ENCODE measurements around the gene RPS6KA3. TPM values are rescaled to one million over a fixed set of nuclear protein-coding genes. Genes with fewer than 3 reads are reported as not detected.

The RPS6KA3 gene
- total and polyA plus RNA-seq, 2 of the 8 experiments (the other 6 are each of a cell fraction or from before 2014, with no cell fraction given), result 7.1 to 13.0 TPM

DNA sequence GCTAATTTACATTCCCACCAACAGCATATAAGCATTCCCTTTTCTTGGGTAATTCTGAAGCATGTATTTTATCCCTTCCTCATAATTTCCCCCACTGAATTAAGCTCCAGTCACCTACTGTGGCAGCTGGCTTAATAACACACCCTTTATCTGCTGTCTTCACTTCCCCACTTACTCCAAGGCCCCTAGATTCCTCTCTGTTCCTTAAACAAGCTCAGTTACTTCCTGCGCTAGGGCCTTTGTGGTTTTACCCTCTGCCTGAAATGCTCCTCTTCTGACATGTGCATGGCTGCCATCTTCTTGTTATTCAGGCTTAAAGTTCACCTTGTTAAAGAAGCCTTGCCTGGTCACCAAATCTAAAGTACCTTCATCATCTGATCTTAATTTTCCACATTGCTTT, 47.2 kb upstream of the RPS6KA3 start (continued):
- TF ChIP-seq, protein P1, sequence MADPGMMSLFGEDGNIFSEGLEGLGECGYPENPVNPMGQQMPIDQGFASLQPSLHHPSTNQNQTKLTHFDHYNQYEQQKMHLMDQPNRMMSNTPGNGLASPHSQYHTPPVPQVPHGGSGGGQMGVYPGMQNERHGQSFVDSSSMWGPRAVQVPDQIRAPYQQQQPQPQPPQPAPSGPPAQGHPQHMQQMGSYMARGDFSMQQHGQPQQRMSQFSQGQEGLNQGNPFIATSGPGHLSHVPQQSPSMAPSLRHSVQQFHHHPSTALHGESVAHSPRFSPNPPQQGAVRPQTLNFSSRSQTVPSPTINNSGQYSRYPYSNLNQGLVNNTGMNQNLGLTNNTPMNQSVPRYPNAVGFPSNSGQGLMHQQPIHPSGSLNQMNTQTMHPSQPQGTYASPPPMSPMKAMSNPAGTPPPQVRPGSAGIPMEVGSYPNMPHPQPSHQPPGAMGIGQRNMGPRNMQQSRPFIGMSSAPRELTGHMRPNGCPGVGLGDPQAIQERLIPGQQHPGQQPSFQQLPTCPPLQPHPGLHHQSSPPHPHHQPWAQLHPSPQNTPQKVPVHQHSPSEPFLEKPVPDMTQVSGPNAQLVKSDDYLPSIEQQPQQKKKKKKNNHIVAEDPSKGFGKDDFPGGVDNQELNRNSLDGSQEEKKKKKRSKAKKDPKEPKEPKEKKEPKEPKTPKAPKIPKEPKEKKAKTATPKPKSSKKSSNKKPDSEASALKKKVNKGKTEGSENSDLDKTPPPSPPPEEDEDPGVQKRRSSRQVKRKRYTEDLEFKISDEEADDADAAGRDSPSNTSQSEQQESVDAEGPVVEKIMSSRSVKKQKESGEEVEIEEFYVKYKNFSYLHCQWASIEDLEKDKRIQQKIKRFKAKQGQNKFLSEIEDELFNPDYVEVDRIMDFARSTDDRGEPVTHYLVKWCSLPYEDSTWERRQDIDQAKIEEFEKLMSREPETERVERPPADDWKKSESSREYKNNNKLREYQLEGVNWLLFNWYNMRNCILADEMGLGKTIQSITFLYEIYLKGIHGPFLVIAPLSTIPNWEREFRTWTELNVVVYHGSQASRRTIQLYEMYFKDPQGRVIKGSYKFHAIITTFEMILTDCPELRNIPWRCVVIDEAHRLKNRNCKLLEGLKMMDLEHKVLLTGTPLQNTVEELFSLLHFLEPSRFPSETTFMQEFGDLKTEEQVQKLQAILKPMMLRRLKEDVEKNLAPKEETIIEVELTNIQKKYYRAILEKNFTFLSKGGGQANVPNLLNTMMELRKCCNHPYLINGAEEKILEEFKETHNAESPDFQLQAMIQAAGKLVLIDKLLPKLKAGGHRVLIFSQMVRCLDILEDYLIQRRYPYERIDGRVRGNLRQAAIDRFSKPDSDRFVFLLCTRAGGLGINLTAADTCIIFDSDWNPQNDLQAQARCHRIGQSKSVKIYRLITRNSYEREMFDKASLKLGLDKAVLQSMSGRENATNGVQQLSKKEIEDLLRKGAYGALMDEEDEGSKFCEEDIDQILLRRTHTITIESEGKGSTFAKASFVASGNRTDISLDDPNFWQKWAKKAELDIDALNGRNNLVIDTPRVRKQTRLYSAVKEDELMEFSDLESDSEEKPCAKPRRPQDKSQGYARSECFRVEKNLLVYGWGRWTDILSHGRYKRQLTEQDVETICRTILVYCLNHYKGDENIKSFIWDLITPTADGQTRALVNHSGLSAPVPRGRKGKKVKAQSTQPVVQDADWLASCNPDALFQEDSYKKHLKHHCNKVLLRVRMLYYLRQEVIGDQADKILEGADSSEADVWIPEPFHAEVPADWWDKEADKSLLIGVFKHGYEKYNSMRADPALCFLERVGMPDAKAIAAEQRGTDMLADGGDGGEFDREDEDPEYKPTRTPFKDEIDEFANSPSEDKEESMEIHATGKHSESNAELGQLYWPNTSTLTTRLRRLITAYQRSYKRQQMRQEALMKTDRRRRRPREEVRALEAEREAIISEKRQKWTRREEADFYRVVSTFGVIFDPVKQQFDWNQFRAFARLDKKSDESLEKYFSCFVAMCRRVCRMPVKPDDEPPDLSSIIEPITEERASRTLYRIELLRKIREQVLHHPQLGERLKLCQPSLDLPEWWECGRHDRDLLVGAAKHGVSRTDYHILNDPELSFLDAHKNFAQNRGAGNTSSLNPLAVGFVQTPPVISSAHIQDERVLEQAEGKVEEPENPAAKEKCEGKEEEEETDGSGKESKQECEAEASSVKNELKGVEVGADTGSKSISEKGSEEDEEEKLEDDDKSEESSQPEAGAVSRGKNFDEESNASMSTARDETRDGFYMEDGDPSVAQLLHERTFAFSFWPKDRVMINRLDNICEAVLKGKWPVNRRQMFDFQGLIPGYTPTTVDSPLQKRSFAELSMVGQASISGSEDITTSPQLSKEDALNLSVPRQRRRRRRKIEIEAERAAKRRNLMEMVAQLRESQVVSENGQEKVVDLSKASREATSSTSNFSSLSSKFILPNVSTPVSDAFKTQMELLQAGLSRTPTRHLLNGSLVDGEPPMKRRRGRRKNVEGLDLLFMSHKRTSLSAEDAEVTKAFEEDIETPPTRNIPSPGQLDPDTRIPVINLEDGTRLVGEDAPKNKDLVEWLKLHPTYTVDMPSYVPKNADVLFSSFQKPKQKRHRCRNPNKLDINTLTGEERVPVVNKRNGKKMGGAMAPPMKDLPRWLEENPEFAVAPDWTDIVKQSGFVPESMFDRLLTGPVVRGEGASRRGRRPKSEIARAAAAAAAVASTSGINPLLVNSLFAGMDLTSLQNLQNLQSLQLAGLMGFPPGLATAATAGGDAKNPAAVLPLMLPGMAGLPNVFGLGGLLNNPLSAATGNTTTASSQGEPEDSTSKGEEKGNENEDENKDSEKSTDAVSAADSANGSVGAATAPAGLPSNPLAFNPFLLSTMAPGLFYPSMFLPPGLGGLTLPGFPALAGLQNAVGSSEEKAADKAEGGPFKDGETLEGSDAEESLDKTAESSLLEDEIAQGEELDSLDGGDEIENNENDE (IDR thresholded peaks at IDR 0.05; ENCODE audit: insufficient replicate concordance, low read length), result no peak
- TF ChIP-seq JUND (IDR thresholded peaks at IDR 0.05; ENCODE audit: low read length), result no peak
- no peak for TF ChIP-seq RNF2 (IDR thresholded peaks at IDR 0.05; ENCODE audit: borderline replicate concordance, low read depth, low read length, missing control alignments, poor library complexity, severe bottlenecking)
- no peak for TF ChIP-seq TAF1 (IDR thresholded peaks at IDR 0.05; ENCODE audit: low read depth, low read length)
- TF ChIP-seq HDAC2 (IDR thresholded peaks at IDR 0.05; ENCODE audit: borderline replicate concordance in 1 of 2, low read depth in 2 of 2, low read length in 2 of 2), result no peak
- TF ChIP-seq KDM4A (IDR thresholded peaks at IDR 0.05; ENCODE audit: low read depth, low read length, severe bottlenecking), result no peak
- no peak for TF ChIP-seq CHD2 (IDR thresholded peaks at IDR 0.05; ENCODE audit: low read length)
- no peak for TF ChIP-seq KDM1A (IDR thresholded peaks at IDR 0.05; ENCODE audit: borderline replicate concordance, low read length)
- TF ChIP-seq CBX5 (IDR thresholded peaks at IDR 0.05; ENCODE audit: low read depth, low read length), result no peak
- no peak for TF ChIP-seq SIN3A (conservative IDR thresholded peaks at IDR 0.05 in 1 of 2, IDR thresholded peaks at IDR 0.05 in 1 of 2; ENCODE audit: low read depth in 1 of 2, low read length in 2 of 2)
- no peak for TF ChIP-seq TAF7 (optimal IDR thresholded peaks at IDR 0.05; ENCODE audit: borderline replicate concordance, low read depth, low read length)
